AG09309 (cell line): Measurements from ENCODE around the gene GPX2.
"Not testable (repeated sequence)": the region's sequence is repeated elsewhere in the genome, so short reads cannot be mapped to it uniquely, and the experiment has no call there.

Experiments used
- DNase-seq: peaks from one replicate; pipeline ENCODE4 v3.0.0-alpha.2; 2010; ENCODE audit warnings: low read depth
- H3K4me3 ChIP-seq: 2 replicates; pipeline ENCODE4 v1.5.1; 2011; ENCODE audit warnings: mild to moderate bottlenecking, low read depth, low read length, moderate library complexity; ENCODE audit not compliant: control insufficient read depth
- CTCF ChIP-seq: IDR thresholded peaks from 2 replicates; pipeline ENCODE4 v1.5.1; 2011; ENCODE audit warnings: mild to moderate bottlenecking, low read depth, low read length, inconsistent platforms; ENCODE audit not compliant: insufficient read depth, control insufficient read depth; ENCODE audit errors: missing control alignments

Gene GPX2

GRCh38 chr14:64919215-64919614 is 23.3 kb downstream of the GPX2 start:
- no peak for TF ChIP-seq CTCF
- DNase-seq, result no peak

GRCh38 chr14:64918216-64918615 is 24.3 kb downstream of the GPX2 start:
- no peak for DNase-seq
- no peak for TF ChIP-seq CTCF

More at GRCh38 chr14:64919215-64919614, 23.3 kb downstream of the GPX2 start:
- no peak overlapping the region for H3K4me3 ChIP-seq

GRCh38 chr14:64915797-64916196 is 26.7 kb downstream of the GPX2 start:
- no peak for TF ChIP-seq CTCF
- no peak overlapping the region for H3K4me3 ChIP-seq
- no peak for DNase-seq

More at GRCh38 chr14:64918216-64918615, 24.3 kb downstream of the GPX2 start:
- H3K4me3 ChIP-seq, result no peak overlapping the region

GRCh38 chr14:64915029-64915424 is 27.5 kb downstream of the GPX2 start:
- no peak for TF ChIP-seq CTCF
- DNase-seq, result no peak
- H3K4me3 ChIP-seq, result peak overlapping the region; percentile 76

- TF ChIP-seq CTCF, result no peak
- peak within 1 kb of the TSS; percentile 76 for H3K4me3 ChIP-seq
- peak; percentile 91 for DNase-seq
Observed at GRCh38 chr14:64914237-64915028, 28.1 kb downstream of the GPX2 start, which contains the start of gene CHURC1. Gene CHURC1, plus strand, starts transcription at chr14:64914455. Its CDS starts 41 bp downstream, at chr14:64914496.

- not testable (repeated sequence) for DNase-seq, H3K4me3 ChIP-seq
Observed at GRCh38 chr14:64913477-64913876, 29.1 kb downstream of the GPX2 start.

- no peak for TF ChIP-seq CTCF
- DNase-seq, result no peak
- no peak overlapping the region for H3K4me3 ChIP-seq
Observed at GRCh38 chr14:64912261-64912660, 30.3 kb downstream of the GPX2 start.
